Fibroblast of mammary gland (primary cell): Measurements from ENCODE around the gene MICU2.

Experiments used
- DNase-seq: peaks from one replicate; pipeline ENCODE4 v3.0.0-alpha.2; 2010; ENCODE audit warnings: low read depth
- H3K4me3 ChIP-seq: 2 replicates; pipeline ENCODE4 v1.5.1; 2011; ENCODE audit warnings: low read depth, mild to moderate bottlenecking, low read length, moderate library complexity; ENCODE audit not compliant: control insufficient read depth
- TF ChIP-seq, protein P1 (sequence below): conservative IDR thresholded peaks from 2 replicates; pipeline ENCODE4 v1.5.1; 2011; ENCODE audit warnings: low read depth, low read length, inconsistent platforms; ENCODE audit not compliant: control insufficient read depth, insufficient read depth

Gene MICU2

DNA sequence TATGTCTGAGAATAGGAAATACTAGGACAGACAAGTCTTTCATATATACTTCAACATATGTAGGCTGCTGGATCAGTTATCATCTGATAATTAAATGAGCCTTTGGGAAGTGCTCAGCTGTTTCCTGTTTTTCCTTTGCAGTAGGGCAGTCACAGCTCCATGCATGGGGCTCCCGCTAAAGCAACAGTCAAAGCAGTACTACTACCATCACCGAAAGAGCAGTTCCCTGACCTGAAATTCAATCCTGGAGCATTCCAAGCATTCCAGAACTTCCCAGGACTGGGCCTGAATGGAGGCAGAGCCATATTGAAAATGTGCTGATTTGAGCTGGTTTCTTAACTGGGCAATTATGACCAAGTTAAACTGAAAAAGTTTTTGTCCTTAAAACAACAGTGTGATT, 20.5 kb downstream of the MICU2 start:
- DNase-seq = no peak
- no peak overlapping the region for H3K4me3 ChIP-seq

DNA sequence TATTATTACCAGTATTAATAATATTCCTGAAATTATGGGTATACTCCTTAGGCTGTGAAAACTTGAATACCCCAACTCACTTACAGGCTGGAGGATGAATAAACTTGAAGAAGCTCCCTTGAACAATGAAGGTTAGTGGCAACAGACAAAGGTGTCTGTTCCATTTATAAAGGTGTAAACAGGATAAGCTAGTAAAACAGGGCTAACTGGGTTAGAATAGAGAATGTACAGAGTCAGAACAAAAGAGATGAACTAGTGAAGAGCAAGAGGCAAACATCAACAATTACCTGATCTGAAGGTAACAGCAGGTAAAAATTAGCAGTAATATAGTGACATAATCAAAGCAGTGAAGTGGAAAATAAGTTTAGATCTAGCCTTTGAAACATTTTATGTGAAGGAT, 23.2 kb downstream of the MICU2 start:
- DNase-seq = no peak
- TF ChIP-seq, protein P1, sequence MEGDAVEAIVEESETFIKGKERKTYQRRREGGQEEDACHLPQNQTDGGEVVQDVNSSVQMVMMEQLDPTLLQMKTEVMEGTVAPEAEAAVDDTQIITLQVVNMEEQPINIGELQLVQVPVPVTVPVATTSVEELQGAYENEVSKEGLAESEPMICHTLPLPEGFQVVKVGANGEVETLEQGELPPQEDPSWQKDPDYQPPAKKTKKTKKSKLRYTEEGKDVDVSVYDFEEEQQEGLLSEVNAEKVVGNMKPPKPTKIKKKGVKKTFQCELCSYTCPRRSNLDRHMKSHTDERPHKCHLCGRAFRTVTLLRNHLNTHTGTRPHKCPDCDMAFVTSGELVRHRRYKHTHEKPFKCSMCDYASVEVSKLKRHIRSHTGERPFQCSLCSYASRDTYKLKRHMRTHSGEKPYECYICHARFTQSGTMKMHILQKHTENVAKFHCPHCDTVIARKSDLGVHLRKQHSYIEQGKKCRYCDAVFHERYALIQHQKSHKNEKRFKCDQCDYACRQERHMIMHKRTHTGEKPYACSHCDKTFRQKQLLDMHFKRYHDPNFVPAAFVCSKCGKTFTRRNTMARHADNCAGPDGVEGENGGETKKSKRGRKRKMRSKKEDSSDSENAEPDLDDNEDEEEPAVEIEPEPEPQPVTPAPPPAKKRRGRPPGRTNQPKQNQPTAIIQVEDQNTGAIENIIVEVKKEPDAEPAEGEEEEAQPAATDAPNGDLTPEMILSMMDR = no peak
- no peak overlapping the region for H3K4me3 ChIP-seq

More for the DNA sequence above, 20.5 kb downstream of the MICU2 start:
- TF ChIP-seq, protein P1 = no peak

DNA sequence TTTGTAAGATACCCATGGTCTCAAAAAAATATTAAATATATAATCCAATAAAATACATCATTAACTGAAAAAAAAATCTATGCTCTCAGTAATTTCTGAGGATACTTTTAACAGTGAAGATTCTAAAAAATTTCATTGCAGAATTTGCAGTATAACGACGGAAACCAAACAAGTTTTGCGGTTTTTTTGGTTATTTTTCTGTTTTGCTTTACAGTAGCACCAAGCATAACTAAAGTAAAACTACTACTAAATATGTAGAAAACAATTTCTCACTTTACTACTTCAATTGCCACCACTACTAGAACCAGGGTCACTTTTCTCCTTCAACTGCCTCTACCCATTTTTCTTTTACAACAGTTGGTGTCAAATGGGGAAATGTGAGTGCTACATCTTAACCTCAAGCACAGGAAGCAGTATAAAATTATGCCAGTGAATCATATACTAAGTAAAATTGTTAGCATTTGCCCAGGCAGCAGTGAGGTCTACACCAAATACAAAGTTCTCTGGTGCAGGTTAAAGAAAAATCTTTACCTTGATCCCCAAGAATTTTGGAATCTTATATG, 24.1 kb downstream of the MICU2 start:
- TF ChIP-seq, protein P1 = no peak
- DNase-seq = no peak
- no peak overlapping the region for H3K4me3 ChIP-seq

DNA sequence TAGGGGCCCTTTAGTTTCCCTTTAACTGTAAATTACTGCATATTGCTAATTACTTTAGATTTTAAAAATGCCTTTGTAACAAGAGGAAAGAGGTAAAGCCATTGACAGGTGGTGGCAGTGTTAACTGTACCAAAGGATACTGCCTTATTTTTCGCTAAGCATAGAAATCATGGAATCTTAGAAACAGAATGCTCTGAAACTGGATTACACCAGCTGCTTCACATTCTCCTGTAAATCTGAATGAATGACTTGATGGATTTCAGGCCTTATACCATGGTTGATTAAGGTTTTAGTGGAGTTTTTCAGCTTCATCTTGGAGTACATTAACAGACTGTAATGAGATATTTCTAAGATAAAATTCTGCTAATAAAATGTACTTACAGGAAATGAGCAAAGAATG, 25.2 kb downstream of the MICU2 start:
- no peak for DNase-seq
- no peak overlapping the region for H3K4me3 ChIP-seq
- TF ChIP-seq, protein P1 = no peak

DNA sequence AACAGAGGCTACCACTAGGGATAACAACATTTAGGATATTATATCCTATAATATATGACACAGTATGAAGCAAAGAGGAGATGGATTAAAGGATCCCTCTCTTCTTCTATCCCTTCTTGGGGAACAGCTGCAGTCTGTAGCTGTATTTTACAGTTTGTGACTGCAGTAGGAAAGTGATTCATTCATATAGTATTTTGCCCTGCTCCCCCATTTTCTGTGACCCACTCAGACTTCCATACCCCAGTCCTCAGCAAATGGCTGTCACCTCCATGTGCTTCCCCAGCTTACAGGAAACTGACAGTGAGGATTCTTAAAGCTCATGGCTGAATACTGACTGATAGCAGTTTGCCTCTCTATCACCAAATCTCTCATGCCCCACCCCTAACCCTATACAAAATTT, 27.5 kb downstream of the MICU2 start:
- no peak for DNase-seq
- TF ChIP-seq, protein P1 = no peak
- no peak overlapping the region for H3K4me3 ChIP-seq

DNA sequence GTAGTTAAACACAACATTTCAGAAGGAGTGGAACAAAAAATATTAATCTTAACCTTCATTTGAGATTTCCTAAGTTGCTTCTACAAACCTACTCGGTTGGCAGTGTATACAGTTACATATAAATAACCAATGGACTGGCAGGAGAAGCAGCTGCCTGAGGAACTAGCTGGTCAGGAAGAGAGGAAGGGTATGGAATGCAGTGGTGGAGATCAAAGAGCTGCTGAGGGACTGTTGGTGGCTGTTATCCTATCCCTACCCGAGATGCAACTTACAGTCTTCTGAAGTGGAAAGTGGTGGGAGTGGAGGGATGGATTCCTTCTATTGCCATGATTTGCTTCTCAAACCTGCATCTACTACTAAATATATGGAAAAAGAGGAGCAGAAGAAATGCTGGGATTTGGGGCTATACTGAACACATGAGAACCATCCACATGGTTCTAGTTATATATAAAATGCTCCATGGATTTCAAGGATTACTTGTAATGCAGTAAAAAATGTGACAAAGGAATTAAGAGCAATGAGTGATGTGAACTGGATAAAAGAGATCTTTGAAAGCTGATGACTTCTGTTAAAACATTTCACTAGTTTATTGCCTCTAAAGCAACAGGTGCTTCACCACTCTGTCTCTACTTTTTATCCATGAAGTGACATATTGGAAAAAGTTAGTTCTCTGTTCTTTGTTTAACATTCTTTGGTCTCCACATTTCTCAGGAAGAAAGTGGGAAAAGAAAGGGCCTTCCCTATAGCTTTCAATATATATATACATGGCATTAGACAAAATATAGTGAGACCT, 29.9 kb downstream of the MICU2 start:
- no peak for DNase-seq
- TF ChIP-seq, protein P1 = no peak
- no peak overlapping the region for H3K4me3 ChIP-seq

DNA sequence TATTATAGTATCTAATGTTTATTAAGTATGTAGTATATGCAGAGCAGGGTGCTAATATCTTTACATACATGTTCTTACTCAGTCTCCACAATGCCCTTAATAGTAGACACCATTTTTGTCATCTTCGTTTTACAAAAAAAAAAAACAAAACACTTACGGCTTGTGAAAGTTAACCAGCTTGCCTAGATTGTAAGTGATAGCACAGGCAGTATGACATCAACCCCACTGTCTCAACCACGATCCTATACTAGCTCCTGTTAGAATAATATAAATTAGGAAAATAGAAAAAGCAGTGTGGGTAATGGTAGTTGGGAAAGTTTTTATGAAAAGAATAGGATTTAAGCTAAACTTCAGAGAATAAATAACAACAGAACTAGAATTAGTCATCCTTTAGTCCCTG, 34.3 kb downstream of the MICU2 start:
- DNase-seq = no peak
- H3K4me3 ChIP-seq = no peak overlapping the region
- TF ChIP-seq, protein P1 = no peak
